Activated CD8-positive, alpha-beta T cell treated with anti-CD3 and anti-CD28 coated beads, Interleukin-2, amount 10 ng/mL, durations not matched to agents 7 days and 5 days (primary cell): ENCODE data around the gene UBL7. TPM values are rescaled to one million over a fixed set of nuclear protein-coding genes. Genes with fewer than 3 reads are reported as not detected.

Source experiments
- ATAC-seq: fragments of 150-1000 bp; cut with Tn5 transposase; one replicate; pipeline ENCODE4 v1.10.0; 2021; ENCODE audit warnings: moderate library complexity
- CTCF ChIA-PET: fragments of 350-600 bp; sonication (Branson Sonifier 250); formaldehyde crosslinking; loops from one replicate; lab custom pipeline; 2021; ENCODE audit warnings: antibody characterized with exemption; lab: Charles Lee
- POLR2A ChIA-PET: fragments of 350-600 bp; sonication (Branson Sonifier 250); formaldehyde crosslinking; loops from one replicate; lab custom pipeline; 2021; ENCODE audit warnings: antibody characterized with exemption; lab: Charles Lee
- DNase-seq: peaks from one replicate; pipeline ENCODE4 v3.0.0-alpha.2; 2020
- H3K27ac Mint-ChIP-seq: one replicate; pipeline ENCODE4 v1.8.0; 2021; ENCODE audit warnings: mild to moderate bottlenecking, mixed read lengths
- H3K27me3 Mint-ChIP-seq: one replicate; pipeline ENCODE4 v1.8.0; 2021; ENCODE audit warnings: low read depth, mixed read lengths
- H3K36me3 Mint-ChIP-seq: one replicate; pipeline ENCODE4 v1.8.0; 2021; ENCODE audit warnings: low read depth, mixed read lengths
- H3K4me1 Mint-ChIP-seq: one replicate; pipeline ENCODE4 v1.8.0; 2021; ENCODE audit warnings: low read depth, mixed read lengths
- H3K4me3 Mint-ChIP-seq: one replicate; pipeline ENCODE4 v1.8.0; 2021; ENCODE audit warnings: mild to moderate bottlenecking, mixed read lengths
- H3K9me3 Mint-ChIP-seq: one replicate; pipeline ENCODE4 v1.8.0; 2022; ENCODE audit warnings: mixed read lengths; ENCODE audit not compliant: insufficient read depth
- total RNA-seq, 2 experiments: library from RNA; stranded (reverse); gene quantifications; one replicate each; pipeline ENCODE4 v1.2.3, GENCODE V29; 2021

Gene UBL7
- total RNA-seq, 2 experiments from 2014 or later: 60.8 to 71.4 TPM

DNA sequence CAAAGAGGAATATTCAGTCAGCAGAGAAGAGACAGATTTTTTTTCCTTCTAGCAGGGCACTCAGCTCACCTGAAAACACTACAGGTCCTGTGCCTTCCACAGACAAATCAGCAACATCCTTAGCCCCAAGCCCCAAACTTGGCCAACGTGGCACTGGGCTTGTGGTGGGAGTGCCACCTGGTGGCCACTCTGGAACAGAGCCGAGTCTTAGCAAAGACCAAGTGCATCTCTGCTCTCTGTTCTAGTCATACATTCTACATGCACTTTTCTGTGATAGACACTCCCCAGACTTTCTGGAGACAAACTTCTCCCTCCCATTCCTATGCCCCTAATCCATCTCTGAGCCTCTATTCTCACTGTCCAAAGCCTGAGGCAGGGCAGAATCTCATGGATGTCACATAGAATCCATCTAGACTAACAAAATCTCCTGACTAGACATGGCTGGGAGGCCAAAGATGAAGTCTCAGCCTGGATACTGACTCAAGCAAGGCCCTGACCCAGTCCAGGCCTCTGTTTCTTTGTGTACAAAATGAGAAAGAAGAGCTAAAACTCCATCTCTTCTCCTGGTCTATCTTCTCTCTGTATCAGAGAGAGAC, 22.1 kb downstream of the UBL7 start:
- POLR2A ChIA-PET: interaction anchor here (1.1 to 2.0 kb wide), 4 partner anchors 22 to 60 kb away, joined by 3 to 9 read pairs (median 7); partner anchors contain the start of gene UBL7
- no peaks in the 10 kb centered on the region for H3K9me3 Mint-ChIP-seq
- peaks cover 55% of the 10 kb centered on the region for H3K4me1 Mint-ChIP-seq

DNA sequence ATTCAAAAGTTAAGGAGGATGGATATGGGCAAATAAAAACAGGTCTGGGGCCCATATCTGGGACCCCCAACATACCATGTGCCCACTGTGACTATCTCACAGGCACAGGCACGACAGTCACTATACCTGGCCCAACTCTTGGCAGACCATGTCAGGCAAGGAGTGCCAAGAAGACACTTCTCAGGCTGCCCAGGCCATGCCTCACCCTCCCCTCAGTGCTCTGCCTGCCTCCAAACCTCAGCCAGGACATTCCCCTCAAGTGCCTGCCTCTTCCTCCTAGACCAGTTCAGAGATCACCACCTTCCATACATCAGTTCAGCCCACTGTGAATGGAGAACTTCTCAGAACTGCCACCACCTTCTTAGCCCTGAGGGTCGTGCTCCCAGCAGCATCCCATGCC, 22.8 kb downstream of the UBL7 start:
- CTCF ChIA-PET: interaction anchor here (0.6 to 27.0 kb wide), 16 partner anchors 11 to 349 kb away, joined by 3 to 677 read pairs (median 4); no protein-coding TSS in a partner anchor
- peaks cover 54% of the 10 kb centered on the region for H3K4me1 Mint-ChIP-seq
- H3K4me3 Mint-ChIP-seq: no peak overlapping the region
- ATAC-seq (no peak), DNase-seq (no peak)
- H3K27ac Mint-ChIP-seq: no peak overlapping the region
- no peaks in the 10 kb centered on the region for H3K36me3 Mint-ChIP-seq
- H3K9me3 Mint-ChIP-seq: no peaks in the 10 kb centered on the region
- no peaks in the 10 kb centered on the region for H3K27me3 Mint-ChIP-seq
- POLR2A ChIA-PET: interaction anchor here (1.5 to 2.0 kb wide), 2 partner anchors 54 to 56 kb away, joined by 6 to 8 read pairs; no protein-coding TSS in a partner anchor

More for the DNA sequence above, 22.1 kb downstream of the UBL7 start:
- CTCF ChIA-PET: interaction anchor here (0.6 to 27.0 kb wide), 21 partner anchors 10 to 348 kb away, joined by 3 to 677 read pairs (median 4); no protein-coding TSS in a partner anchor
- ATAC-seq (peak; percentile 72), DNase-seq (peak; percentile 88)
- H3K27ac Mint-ChIP-seq: no peak overlapping the region
- no peaks in the 10 kb centered on the region for H3K36me3 Mint-ChIP-seq
- no peak overlapping the region for H3K4me3 Mint-ChIP-seq
- no peaks in the 10 kb centered on the region for H3K27me3 Mint-ChIP-seq

DNA sequence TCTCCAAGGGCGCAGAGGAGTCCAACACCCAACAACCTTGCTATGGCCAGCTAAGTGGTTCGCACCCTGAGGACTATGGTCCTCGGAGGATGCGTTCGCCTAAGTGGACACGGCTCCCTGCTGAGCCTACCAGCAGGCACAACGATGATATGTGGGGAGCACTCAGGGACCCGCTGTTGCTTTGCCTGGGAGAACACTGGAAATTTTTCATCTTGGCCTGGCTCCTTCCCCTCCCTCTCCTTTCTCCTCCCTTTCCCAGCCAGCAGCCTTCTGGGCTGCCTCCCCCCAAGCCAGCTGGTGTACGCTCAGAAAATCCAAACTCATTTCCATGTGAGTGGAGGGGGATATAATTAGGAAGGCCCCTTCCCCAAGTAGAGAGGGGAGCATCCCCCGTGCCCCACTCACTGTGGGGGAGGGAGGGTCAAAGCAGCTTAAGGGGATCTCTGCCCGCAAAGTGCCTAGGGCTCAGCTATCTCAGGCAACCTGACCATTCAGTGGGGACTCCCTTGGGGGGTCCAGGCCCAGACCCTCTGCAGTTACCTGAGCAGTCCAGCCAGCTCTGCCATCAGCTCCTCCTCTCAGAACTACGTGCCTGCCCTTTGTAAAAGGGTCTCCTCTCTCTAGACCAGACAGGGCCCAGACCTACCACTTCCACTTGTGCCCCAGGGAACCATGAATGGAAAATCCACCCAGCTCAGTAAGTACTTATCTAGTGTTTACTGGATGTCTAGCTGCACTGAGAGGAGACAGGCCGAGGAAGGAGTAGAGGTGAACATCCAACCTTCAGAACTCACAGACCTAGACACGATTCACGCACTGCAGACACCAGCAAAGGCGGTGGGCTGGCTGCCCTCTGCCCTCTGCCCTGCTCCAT, 26.5 kb downstream of the UBL7 start:
- ChIA-PET POLR2A (interaction anchor here (1.0 to 4.2 kb wide), 7 partner anchors 24 to 60 kb away, joined by 3 to 35 read pairs (median 9); partner anchors contain the start of gene UBL7), CTCF (interaction anchor here (1.0 to 27.0 kb wide), 8 partner anchors 9 to 111 kb away, joined by 3 to 677 read pairs (median 4); partner anchors contain the start of gene ARID3B)
- H3K9me3 Mint-ChIP-seq: no peaks in the 10 kb centered on the region
- H3K27me3 Mint-ChIP-seq: no peaks in the 10 kb centered on the region
- H3K4me3 Mint-ChIP-seq: peak overlapping the region; percentile 80
- peaks cover 71% of the 10 kb centered on the region for H3K4me1 Mint-ChIP-seq
- ATAC-seq (no peak), DNase-seq (no peak)
- peak overlapping the region; percentile 88 for H3K27ac Mint-ChIP-seq
- no peaks in the 10 kb centered on the region for H3K36me3 Mint-ChIP-seq

DNA sequence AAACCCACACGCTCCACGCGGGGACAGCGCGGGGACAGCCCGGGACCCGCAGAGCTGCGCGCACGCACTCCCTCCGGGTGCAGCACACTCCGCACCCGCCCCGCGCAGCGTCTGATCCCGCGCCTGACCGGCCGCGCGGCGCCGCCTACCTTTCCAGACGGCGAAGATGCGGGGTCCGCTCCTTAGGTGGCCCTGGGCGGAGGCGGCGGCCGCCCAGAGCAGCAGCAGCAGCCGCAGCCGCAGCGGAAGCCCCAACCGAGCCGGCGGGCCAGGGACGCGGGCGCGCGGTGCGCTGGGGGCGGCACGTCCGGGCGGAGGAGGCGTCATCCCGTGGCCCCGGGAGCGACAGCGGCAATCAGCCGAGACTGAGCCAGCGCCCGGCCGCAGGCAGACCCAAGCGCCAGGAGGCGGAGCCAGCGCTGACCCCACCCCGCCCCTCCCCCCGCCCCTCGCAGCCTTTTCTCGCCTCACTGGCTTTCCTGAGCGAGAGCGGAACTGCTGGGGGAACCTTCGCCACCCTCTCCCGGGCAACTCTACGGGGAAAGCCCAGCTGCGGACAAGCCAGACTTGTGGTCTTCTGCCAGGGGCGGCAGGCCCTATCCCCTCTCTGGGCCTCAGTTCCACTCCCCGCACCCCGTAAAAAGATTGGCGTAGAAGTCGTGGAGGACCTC, 27.2 kb downstream of the UBL7 start, which contains the start of gene SEMA7A:
Gene SEMA7A (minus strand): TSS at position 367 of the 671 bp plus-strand sequence. CDS start 40 bp downstream, at position 327.
- CTCF ChIA-PET: interaction anchor here (1.0 to 27.0 kb wide), 7 partner anchors 8 to 112 kb away, joined by 3 to 677 read pairs (median 3); no protein-coding TSS in a partner anchor
- peak within 1 kb of the TSS; percentile 83 for H3K4me3 Mint-ChIP-seq
- no peaks in the 10 kb centered on the region for H3K27me3 Mint-ChIP-seq
- no peaks in the 10 kb centered on the region for H3K36me3 Mint-ChIP-seq
- H3K9me3 Mint-ChIP-seq: no peaks in the 10 kb centered on the region
- peak within 1 kb of the TSS; percentile 88 for H3K27ac Mint-ChIP-seq
- ATAC-seq (peak; percentile 90), DNase-seq (peak; percentile 88)
- POLR2A ChIA-PET: interaction anchor here (1.0 to 4.2 kb wide), 6 partner anchors 25 to 51 kb away, joined by 3 to 35 read pairs (median 10); partner anchors contain the start of gene UBL7
- H3K4me1 Mint-ChIP-seq: peaks cover 76% of the 10 kb centered on the region

DNA sequence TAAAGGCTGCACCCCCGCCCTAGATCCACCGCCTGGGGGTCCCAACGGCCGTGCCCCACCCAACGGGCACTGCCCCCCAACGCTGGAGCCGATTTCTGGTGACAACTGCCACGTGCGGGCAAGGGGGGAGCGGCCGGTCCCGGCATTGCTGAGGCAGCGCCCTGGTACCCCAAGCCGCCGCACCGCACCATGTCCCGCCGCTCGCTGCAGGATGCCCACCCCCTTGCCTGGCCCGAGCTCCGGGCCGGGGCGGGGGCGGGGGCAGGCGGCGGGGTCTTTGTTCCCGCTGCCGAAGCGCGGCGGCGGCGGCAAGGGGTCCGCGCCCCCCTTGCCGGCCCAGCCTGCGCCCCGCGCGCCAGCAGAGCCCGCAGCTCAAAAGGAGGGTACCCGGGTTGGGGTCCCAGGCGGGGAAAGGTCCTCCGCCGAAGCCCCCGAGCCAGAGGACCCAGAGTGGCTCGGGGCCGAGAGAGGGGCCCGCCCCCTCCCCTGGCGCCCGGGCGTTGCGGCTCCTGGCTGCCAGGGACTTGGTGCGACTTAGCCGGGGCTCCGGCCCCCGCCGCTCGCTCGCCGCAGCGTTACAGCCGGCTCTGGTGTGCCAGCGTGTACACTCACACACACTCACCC, 27.9 kb downstream of the UBL7 start:
- Mint-ChIP-seq H3K9me3 (no peaks in the 10 kb centered on the region), H3K36me3 (peaks cover under 1% of the 10 kb centered on the region), H3K4me3 (peak overlapping the region; percentile 83), H3K27me3 (no peaks in the 10 kb centered on the region), H3K27ac (no peak overlapping the region), H3K4me1 (peaks cover 75% of the 10 kb centered on the region)
- ChIA-PET CTCF (interaction anchor here (1.1 to 27.0 kb wide), 3 partner anchors 21 to 54 kb away, joined by 3 to 677 read pairs (median 39); no protein-coding TSS in a partner anchor), POLR2A (interaction anchor here (0.6 to 4.2 kb wide), 5 partner anchors 30 to 51 kb away, joined by 3 to 35 read pairs (median 11); no protein-coding TSS in a partner anchor)
- no peak for DNase-seq
- no peak for ATAC-seq

DNA sequence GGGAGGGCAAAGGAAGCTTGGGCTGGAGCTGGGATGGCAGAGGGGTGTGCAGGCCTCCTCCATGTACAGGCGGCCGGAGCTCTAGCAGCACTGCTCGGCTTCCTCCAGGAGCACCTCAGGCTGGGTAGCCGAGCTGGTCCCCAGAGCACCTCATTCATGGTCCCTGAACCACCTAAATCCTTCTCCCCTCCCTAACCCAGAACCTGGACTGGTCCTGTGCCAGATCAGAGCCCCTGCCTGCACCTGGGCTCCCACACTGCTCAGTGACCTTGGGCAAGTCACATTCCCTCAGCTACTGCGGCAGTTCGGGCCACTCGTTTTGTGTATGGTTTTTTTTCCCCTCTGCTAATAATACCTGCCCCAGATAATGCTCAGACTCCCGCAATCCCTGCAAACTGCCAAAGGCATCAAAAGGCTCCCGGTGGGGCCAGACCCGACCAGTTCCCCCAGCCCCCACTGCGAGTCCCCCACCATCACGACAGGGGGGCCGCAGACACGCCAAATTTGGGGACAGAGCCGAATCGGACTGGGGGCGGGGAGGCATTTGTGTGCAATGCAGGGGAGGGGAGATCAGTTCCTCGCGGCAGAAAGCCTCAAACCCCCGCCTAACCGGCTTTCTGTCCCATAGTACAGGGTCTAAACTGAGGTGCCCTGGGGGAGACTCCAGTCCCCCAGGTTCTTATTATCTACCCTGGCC, 28.5 kb downstream of the UBL7 start:
- peaks cover 5% of the 10 kb centered on the region for H3K36me3 Mint-ChIP-seq
- ChIA-PET POLR2A (interaction anchor here (0.6 to 4.2 kb wide), 6 partner anchors 29 to 54 kb away, joined by 3 to 35 read pairs (median 13); no protein-coding TSS in a partner anchor), CTCF (interaction anchor here (1.1 to 27.0 kb wide), 5 partner anchors 12 to 53 kb away, joined by 3 to 677 read pairs (median 7); no protein-coding TSS in a partner anchor)
- H3K4me3 Mint-ChIP-seq: peak overlapping the region; percentile 83
- H3K4me1 Mint-ChIP-seq: peaks cover 81% of the 10 kb centered on the region
- no peaks in the 10 kb centered on the region for H3K9me3 Mint-ChIP-seq
- ATAC-seq (no peak), DNase-seq (no peak)
- no peaks in the 10 kb centered on the region for H3K27me3 Mint-ChIP-seq
- H3K27ac Mint-ChIP-seq: peak overlapping the region; percentile 73

DNA sequence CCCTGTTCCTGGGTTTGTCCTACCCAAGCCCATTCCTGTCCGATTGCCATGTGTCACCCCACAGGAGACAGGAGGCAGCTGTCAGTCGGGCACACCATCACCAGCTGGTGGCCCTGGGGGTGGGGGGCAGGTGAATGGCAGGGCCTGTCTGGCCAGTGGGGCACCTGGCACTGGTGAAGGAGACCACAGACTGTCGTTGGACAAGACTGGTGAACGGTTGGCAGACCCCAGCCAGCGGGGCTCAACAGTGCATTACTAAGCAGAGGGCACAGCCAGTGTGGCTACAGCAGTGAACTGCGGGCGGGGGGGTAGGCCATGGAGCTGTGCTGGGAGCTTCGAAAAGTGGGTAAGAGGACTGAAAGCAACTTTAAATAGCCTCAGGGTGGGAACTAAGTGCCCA, 29.3 kb downstream of the UBL7 start:
- no peak for DNase-seq

DNA sequence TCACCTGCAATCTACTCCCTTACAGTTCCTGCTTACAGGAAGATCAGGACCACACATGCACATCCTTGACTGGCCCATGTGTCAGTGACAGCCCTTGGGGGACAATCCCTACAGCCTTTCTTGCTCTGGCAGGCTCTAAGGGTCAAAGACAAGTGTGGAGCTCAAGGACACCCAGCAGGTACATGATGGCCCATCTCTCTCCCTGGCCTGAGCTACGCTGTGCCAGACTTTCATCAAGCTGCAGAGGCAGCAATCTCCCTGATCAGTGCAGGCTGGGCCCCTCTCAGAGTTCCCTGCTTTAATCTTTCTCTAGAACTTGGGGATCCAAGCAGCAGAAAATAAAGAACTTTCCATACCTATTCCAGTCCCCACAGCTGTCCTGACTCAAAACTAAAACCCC, 29.8 kb downstream of the UBL7 start:
- no peaks in the 10 kb centered on the region for H3K27me3 Mint-ChIP-seq
- H3K4me1 Mint-ChIP-seq: peaks cover 83% of the 10 kb centered on the region
- ChIA-PET POLR2A (interaction anchor here (1.0 to 4.2 kb wide), 4 partner anchors 18 to 55 kb away, joined by 4 to 35 read pairs (median 17); no protein-coding TSS in a partner anchor), CTCF (interaction anchor here (1.2 to 27.0 kb wide), 5 partner anchors 11 to 59 kb away, joined by 3 to 677 read pairs (median 7); no protein-coding TSS in a partner anchor)
- no peak overlapping the region for H3K27ac Mint-ChIP-seq
- no peak for ATAC-seq
- H3K4me3 Mint-ChIP-seq: peak overlapping the region; percentile 83
- H3K36me3 Mint-ChIP-seq: peaks cover 14% of the 10 kb centered on the region
- H3K9me3 Mint-ChIP-seq: no peaks in the 10 kb centered on the region
- no peak for DNase-seq

More for the DNA sequence above, 29.3 kb downstream of the UBL7 start:
- Mint-ChIP-seq H3K4me1 (peaks cover 83% of the 10 kb centered on the region), H3K9me3 (no peaks in the 10 kb centered on the region), H3K36me3 (peaks cover 9% of the 10 kb centered on the region), H3K27me3 (no peaks in the 10 kb centered on the region), H3K27ac (peak overlapping the region; percentile 27), H3K4me3 (peak overlapping the region; percentile 83)
- ChIA-PET POLR2A (interaction anchor here (0.6 to 4.2 kb wide), 4 partner anchors 19 to 53 kb away, joined by 3 to 35 read pairs (median 17); no protein-coding TSS in a partner anchor), CTCF (interaction anchor here (1.1 to 27.0 kb wide), 6 partner anchors 11 to 58 kb away, joined by 3 to 677 read pairs (median 6); no protein-coding TSS in a partner anchor)
- ATAC-seq: no peak

DNA sequence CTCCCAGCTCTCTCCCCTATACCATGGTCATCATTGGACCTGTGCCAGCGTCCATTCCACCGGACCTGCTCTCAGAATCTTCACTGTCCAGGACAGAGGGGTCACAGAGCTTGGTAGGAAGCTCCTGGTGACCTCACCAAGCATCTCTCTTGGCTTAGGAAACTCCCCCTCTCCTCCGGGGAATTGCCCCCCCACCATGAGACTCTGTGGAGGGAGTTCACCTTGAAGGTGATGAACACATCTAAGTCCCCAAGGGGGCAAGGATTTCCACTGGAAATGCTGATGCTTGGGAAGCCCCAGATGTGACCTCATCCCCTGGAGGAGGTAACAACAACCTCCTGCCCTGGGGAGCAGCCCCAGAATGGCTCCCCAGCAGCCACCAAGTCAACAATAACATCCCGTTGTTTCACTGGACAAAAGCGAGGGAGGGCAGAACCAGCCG, 30.4 kb downstream of the UBL7 start:
- DNase-seq: no peak
- ATAC-seq: no peak
- peaks cover 80% of the 10 kb centered on the region for H3K4me1 Mint-ChIP-seq
- no peak overlapping the region for H3K4me3 Mint-ChIP-seq
- peaks cover 14% of the 10 kb centered on the region for H3K36me3 Mint-ChIP-seq
- no peak overlapping the region for H3K27ac Mint-ChIP-seq
- ChIA-PET CTCF (interaction anchor here (1.2 to 27.0 kb wide), 5 partner anchors 12 to 59 kb away, joined by 3 to 677 read pairs (median 5); no protein-coding TSS in a partner anchor), POLR2A (interaction anchor here (0.8 to 3.7 kb wide), 4 partner anchors 18 to 54 kb away, joined by 3 to 29 read pairs (median 4); no protein-coding TSS in a partner anchor)
- H3K27me3 Mint-ChIP-seq: no peaks in the 10 kb centered on the region
- H3K9me3 Mint-ChIP-seq: no peaks in the 10 kb centered on the region
